Measurements from ENCODE around the gene XBP1.

GRCh38 chr22:28788601-28789000, 11.8 kb downstream of the XBP1 start:
- TF ChIP-seq CTCF (IDR thresholded peaks at IDR 0.05): no peak
- TF ChIP-seq POLR2A (IDR thresholded peaks at IDR 0.05): no peak

Data from esophagus squamous epithelium (tissue), 4 donors.